HG02870 (cell line): ENCODE results near the gene RERG.
"Not testable (repeated sequence)": the region's sequence is repeated elsewhere in the genome, so short reads cannot be mapped to it uniquely, and the experiment has no call there.

Experiments used
- ATAC-seq: cut with Tn5 transposase; IDR thresholded peaks from one replicate; pipeline ENCODE4 v1.9.1; 2021; ENCODE audit warnings: mild to moderate bottlenecking, moderate library complexity; ENCODE audit not compliant: unreplicated experiment

Gene RERG, protein sequence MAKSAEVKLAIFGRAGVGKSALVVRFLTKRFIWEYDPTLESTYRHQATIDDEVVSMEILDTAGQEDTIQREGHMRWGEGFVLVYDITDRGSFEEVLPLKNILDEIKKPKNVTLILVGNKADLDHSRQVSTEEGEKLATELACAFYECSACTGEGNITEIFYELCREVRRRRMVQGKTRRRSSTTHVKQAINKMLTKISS

DNA sequence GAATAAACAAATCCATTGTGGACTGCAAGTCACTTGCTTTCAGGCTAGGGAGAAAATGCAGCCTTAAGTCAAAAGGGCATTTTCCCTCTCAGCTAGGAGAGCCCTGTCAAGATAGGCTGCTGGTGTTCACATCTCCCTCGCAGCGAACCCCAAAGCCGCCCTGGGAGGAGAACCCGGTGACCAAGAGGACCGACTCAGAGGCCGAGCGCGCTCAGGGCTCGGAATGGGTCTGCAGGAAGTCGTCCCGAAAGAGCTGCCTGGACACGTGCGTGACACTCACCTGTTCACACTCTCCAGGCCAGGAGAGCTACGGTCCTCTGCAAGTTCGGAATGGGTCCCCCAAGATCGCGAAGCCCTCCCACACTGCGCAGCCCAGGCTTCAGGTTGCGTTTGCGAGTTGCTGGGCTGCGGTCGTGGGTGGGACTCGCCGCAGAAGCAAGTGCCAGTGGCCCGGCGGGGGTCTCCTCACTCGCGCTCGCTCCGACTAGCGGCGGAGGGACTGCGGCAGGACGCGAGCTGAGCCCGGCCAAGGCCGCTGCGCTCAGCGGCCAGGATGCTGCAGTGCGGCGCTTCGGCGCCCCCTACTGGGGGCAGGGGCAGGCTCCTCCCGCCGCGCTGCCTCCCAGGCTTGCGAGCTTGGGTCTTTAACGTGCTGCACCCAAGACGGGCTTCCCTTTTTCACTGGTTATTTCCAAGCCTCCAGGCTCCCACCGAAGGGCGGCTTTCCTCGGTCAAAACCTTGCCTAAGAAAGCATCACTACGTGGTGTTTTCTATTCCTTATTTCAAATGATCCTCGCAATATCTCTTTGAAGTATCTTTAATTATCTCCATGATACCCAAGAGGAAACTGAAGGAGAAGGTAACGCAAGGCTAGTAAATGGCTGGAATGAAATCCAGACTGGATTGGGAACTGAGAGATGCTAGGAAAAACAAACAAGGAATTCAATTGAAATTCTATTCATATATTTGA is at the start of gene RERG:
RERG (minus strand) TSS at position 503 of the 971 bp plus-strand sequence. CDS start 3,928 bp downstream, outside the sequence.
- peak; percentile 94 for ATAC-seq

DNA sequence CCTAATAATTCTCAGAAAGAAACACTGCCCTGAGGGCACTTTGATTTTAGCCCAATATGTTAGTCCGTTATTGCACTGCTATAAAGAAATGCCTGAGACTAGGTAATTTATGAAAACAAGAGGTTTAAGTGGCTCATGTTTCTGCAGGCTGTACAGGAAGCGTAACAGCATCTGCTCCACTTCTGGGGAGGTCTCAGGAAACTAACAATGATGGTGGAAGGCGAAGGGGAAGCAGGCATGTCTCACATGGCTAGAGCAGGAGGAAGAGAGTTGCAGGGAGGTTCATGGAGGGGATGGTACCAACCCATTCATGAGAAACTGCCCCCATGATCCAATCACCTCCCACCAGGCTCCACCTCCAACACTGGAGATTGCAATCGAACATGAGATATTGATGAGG is 49.4 kb upstream of the RERG start:
- no peak for ATAC-seq

DNA sequence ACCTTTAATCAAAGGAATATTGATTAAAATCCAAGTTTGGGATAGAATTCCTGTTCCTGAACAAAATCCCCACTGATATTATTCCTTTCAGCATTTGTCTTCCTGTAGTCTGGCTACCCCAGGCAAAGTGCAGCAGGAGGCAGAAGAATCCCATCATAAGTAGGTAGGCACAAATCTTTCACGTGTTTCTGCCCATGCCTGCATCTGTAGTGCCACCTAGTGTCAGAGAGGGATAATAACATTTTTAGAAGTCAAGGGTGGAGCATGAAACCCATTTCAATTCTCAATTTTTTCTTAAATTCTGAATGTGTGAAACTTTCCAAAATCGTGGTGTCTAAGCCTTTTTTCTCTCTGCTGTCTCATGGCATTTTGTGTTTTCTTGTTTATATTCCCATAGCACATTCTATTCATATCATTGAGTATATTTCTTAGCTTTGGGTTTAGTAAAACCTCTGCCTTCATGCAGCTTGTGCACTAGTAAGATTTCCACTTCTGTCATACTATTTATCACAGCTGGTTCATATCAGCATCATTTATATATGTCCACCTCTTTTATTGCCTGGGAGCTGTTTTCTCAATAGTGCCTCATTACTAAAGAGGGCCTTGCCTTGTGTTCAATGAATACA is 47.8 kb upstream of the RERG start:
- ATAC-seq = no peak

DNA sequence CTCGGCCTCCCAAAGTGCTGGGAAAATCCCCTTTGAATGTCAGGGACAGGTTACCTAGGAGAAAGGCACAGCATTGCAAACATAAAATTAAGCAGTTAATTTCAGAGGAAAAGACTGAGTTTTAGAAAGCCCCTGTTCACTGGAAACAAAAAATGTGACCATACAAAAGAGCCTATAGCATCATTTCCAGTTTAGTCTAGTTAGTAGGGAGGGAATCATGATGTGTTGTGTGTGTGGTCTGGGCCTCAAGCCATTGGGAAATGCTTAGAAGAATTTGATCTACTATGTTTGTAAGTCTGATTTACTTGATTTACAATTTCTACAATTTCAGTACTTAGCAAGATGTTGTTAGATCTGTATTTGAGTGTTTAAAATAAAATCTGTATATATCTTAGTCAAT is 47.1 kb upstream of the RERG start:
- no peak for ATAC-seq

DNA sequence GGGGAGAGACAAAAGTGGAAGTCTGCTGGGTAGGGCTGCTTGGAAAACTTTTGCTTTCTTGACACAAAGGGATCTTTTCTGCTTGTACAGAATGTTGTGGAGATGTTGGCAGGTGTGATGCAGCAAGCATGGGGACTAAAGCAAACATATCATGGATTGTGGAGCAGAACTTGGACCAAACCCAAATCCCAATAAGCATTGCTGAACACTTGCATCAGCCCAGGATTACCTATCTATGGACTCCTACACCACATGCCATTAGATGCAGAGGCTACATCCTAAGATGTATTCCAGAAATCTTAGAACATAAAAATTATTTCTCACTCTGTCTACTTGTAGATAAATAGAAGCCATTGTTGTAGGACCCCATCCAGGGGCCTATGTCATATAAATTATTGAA is 44.7 kb upstream of the RERG start:
- no peak for ATAC-seq

DNA sequence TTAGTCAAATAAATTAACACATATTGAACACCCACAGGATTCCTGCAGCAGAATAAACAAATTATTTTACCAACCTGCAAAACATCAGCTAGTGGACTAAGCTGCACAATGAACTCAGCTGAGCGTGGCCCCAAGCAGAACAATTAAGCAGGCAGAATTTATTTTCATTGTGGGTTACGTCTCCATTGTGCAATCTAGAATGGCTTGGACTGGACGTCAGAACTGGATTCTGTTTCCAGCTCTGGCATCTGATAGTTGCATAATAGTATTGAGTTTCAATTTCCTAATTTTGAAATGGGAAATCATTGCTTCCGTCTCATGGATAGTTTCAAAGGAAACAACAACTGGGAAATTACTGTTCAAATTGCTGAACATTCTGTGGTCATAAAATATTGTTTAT is 35.5 kb upstream of the RERG start:
- ATAC-seq = no peak

DNA sequence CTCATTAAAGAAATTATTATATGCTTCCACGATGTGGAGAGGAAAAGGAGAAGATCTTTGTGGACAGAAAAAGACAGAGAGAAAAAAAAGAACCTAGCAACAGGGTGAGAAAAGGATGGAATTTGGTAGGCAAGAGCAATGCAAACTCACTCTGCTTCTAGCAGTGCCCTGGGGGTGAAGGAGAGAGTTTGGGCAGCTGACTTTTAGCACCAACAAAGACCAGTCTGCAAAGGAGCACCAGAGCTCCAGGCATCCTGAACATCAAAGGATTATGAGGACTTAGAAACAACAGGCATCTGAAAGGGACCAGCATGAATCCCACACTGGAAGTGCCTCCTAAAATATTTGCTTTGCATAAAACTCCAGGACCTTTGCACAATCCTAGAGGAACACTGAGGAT is 32.8 kb upstream of the RERG start:
- ATAC-seq = no peak

DNA sequence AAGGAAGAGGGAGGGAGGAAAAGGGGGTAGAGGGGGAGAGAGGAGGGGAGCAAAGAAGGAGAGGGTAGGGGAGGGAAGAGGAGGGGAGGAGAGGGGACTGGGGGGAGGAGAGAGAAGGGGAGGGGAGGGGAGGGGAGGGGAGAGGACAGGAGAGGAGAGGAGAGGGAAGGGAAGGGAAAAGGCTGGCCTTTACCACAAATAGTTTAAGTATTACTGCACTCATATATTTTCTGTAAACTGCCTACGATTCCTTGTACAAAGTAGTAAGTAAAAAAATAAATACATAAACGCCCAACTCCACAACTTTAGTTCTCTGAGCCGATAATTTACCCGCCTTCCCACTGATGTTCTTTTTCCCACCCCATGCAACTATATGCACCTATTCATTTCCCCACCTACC is 23.7 kb upstream of the RERG start:
- ATAC-seq = no peak

DNA sequence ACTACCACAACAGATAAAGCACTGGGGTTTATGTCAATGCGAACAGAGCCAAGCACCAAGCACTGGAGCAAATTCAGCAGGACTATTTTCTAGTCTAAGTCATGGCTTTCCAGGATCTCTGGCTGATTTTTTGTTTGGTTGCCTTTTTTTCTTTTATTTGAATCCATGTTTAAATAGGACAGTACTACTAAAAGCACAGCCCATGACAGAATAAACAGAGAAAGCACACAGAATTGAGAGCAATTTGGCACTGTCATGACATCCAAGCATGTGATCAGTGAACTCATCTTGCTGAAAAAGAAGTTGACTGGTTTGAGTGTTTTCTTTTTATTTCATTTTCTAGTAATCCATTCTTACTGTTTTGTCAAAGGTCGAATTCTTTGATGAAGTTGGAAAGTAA is 23.1 kb upstream of the RERG start:
- ATAC-seq = no peak

DNA sequence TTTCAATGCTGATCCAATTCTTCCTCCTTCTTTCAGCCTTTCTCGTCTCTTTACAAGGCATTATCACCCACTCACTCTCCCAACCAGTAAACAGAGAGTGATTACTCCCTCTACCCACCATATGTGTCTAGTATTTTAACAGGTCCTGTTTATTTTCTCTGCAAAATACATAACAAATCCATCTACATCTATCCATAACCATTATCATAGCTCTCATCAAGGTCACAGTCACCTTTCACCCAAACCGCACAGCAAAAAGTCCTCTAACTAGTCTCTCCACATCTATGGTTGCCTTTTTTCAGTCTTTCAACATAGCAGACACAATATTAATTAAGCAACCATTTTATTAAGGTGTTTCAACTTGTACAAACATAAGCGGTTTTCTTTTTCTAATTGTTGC is 21.9 kb upstream of the RERG start:
- no peak for ATAC-seq

DNA sequence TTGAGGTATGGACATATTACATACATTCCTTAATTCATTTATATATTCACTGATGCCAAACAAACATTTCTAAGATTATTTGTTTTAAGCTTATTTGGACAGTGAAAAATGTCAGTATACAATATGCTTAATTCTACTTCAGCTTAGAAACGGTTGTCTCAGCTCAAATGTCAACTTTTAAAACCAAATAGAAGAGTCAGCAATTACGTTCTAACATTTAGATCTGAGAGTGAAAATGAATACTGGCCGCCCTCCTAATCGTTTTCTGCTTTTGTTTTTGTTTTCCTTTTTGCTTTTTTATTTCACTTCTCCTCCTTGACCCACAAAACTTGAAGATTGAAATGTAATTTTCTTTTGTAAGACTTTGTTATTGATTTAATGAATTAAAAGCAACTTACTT is 19.7 kb upstream of the RERG start:
- ATAC-seq = no peak

DNA sequence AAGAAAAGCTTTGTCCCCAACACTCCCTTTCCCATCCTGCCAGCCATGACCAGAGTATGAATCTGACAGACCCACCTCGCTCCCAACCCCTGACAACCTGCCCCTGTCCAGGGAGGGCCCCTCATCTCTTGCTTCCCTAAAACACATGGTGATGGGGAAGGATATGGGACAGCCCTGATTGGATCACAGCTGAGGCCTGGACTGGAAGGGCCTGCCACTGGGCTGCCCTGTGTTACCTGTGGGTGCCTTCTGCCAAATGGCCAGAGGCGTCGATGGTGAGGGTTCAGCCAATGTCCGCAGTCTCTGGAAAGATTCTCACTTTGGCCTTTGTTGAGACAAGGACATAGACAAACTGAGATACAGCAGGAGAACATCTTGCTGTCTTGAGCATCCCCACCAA is 13.3 kb upstream of the RERG start:
- no peak for ATAC-seq

DNA sequence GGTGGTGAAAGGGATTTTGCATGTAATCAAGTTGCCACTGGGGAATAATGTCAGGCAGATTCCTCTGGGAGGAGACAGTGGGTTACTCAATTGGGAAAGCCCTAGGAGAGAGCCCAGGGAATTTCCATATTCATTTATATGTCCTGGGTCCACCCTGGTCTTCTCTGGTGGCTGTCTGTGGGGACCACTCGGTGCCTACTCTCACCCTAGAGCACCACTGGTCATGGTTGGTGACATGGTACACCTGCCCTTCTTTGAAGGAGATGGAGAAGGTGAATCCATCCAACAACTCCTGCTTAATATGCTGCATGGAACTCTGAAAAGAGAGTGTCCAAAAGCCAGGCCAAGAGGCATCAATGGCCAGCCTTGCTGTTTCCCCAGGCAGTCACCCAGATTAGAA is 12.8 kb upstream of the RERG start:
- no peak for ATAC-seq

DNA sequence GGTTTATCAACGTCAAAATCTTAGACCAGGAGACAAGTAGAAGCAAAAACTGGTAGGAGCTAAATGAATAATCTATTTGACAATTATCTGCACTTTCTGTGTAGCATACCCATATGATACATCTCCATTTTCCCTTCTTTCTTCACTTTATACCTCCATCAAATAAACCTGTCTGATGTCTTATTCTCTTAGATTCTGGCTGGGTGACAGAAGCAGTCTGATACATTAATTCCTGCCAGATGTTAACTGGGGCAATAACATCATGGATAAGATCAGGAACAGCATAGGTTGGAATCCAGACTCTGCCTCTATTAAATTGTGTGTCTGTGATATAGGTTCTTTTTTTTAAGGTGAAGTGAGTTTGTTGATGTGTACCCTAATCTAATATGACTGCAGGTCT is 11.7 kb upstream of the RERG start:
- no peak for ATAC-seq

DNA sequence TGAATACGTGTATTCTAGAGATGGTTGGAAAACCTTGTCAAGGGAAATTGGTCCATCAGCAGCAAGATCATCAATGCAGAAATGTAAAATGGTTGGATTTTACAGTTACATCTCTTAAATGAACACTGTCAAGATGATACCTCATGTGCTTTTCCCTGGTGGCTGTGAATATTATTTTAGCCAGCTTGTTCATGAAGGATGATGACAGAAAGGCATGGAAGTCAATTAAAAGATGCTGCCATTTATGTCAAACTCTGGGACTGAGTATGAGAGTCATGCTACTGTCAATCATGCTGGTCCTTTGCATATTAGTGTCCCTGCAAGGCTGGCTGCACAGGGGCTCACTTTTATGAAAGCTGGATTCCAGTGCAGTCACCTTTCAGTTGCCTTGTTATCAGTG is 10.3 kb upstream of the RERG start:
- no peak for ATAC-seq

DNA sequence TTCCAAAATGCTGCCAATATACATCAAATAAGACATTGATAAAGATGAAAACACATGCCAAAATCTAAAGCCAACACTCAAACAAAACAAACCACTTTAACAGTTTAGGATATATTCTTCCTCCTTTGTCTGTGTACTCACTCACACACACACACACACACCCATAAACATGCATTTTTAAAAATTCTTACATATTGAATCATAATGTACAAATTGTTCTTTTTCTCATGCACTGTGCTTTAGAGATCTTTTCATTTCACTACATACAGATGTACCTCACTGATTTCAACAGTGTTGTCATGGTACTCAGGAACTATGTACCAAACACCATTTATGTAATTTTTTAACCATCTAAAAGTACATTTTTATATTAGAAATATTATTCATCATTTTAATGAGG is 9.5 kb upstream of the RERG start:
- ATAC-seq = no peak

DNA sequence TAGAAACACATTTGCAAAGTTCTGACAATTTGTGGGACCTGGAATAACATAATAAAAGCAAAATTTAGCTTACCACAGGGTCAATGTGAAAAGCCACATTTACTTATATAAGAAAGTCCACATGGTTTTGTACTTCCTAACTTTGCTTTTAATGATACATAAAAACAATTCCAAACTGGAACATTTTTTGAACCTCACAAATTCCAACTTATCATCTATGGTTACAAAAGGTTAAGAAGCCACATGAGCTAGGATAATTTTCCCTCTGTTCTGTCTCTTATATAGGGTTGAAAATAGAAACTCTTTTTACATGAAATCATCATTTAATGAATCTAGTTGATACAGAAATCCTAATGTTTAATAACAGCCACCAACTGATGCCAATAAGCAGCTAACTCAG is 8.9 kb upstream of the RERG start:
- ATAC-seq = no peak

DNA sequence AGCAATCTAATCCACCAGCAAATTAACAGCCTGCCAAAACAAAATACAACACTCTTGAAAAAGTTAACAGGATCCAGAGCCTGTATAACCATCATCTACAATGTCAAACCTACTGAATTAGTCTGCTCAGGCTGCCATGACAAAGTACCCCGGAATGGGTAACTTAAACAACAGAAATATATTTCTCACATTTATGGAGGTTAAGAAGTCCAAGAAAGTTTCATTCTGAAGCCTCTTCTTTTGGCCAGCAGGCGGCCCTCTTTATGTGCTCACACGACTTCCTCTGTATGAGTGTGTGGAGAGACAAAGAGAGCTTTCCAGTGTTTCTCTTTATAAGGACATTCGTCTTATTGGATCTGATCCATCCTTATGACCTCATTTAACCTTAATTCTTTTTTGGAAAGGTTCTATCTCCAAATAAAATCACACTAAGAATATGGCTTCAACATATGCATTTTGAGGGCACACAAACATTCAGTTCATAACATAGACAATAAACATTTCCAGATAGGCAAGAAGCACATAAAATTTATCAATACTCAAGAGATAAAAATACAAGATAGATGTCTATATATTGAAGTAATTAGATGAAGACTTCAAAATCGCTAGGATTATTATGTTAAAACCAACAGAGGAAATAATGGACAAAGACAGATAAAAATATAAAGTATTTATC is 5.9 kb upstream of the RERG start:
- peak; percentile 62 for ATAC-seq

DNA sequence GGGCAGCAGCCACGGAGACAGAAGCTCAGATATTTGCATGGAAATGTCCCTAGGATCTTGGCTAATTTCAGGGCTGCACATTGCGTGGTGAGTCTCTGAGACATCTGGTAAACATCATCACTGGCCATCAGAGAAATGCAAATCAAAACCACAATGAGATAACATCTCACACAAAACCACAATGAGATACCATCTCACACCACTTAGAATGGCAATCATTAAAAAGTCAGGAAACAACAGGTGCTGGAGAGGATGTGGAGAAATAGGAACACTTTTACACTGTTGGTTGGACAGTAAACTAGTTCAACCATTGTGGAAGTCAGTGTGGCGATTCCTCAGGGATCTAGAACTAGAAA is 4.6 kb upstream of the RERG start:
- not testable (repeated sequence) for ATAC-seq

DNA sequence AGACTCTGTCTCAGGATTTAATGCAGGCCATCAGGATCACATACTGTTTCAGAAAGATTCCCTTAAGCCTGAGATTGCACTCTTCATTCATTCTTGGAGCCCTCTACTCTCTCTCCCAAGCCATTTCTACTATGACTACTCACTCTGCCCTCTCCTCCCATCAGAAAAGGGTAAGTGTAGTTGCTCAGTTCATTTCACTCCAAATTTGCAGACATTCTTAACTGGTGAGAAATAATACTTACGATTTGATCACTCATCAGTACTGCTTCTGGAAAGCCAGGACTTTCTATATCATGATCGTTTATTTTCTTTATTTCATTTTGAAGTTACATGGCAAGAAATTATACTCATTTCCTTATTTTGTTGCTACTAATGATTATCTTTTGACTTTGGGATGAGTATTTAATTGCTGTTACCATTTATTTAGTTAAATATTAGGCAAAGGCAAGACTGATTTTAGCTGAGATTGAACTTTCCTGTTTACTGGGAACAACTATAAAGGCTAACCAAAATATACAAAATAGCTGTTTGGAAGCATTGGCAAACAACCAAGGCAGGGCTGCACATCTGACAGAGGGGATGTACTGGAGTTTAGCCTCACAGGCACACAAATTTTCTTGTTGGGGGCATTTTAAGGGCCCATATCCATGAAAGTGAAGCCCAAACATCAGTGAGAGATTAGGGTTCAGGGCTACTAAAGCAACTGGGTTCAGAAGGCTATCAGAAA is 4.1 kb upstream of the RERG start:
- no peak for ATAC-seq

DNA sequence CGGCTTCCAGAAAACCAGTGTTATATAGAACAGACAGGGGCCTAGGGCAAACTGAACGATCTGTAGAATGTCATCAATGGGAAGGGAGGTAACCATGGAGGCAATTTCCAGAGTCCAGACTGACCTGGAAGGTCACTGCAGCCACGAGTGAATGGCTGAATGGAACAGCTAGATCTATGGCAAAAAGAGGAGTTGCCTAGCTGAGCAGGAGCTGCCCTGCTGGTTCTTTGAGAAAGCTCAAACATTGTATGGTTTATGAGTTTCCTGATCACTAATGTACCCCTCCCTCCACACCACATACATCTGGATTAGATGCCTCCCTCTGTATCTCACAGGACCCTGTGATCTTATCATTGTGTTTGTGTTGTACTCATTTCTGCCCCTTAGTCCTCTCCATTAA is 1.0 kb upstream of the RERG start:
- ATAC-seq = no peak
